Panc1 (cell line): ENCODE results near the gene STK17B. TPM values are rescaled to one million over a fixed set of nuclear protein-coding genes. Genes with fewer than 3 reads are reported as not detected.

ENCODE experiments used
- ATAC-seq: fragments of 200-7000 bp; cut with Tn5 transposase; 2 replicates; pipeline ENCODE4 v1.9.1; 2020; ENCODE audit warnings: mild to moderate bottlenecking, moderate library complexity
- BruUV-seq: library from RNA; stranded (reverse); fragments of 400-500 nt; replicated peaks from 2 replicates; lab custom pipeline; 2021; lab: Mats Ljungman, UMichigan
- CTCF ChIA-PET: fragments of 300-600 bp; sonication (Branson Sonifier 250); formaldehyde crosslinking; loops from one replicate; lab custom pipeline; 2022; ENCODE audit warnings: antibody characterized with exemption; lab: Charles Lee
- POLR2A ChIA-PET: fragments of 300-600 bp; sonication (Branson Sonifier 250); formaldehyde crosslinking; loops from one replicate; lab custom pipeline; 2022; ENCODE audit warnings: antibody characterized with exemption; lab: Charles Lee
- DNase-seq: peaks from one replicate; pipeline ENCODE4 v3.0.0-alpha.2; 2010; ENCODE audit warnings: low read depth, low spot score
- H3K27ac ChIP-seq: 2 replicates; pipeline ENCODE4 v1.5.1; 2011; ENCODE audit warnings: mild to moderate bottlenecking, low read length, inconsistent platforms
- H3K27me3 ChIP-seq: fragments of 200-500 bp; sonication (Bioruptor generic); 2 replicates; pipeline ENCODE4 v1.6.0; 2014; ENCODE audit warnings: low read length, inconsistent platforms; ENCODE audit not compliant: control insufficient read depth, insufficient read depth
- H3K36me3 ChIP-seq: fragments of 200-500 bp; sonication (Bioruptor generic); 2 replicates; pipeline ENCODE4 v1.5.1; 2014; ENCODE audit warnings: inconsistent platforms, mild to moderate bottlenecking, low read length, moderate library complexity; ENCODE audit not compliant: control insufficient read depth, insufficient read depth
- H3K4me1 ChIP-seq: 2 replicates; pipeline ENCODE4 v1.5.1; 2011; ENCODE audit warnings: inconsistent platforms, mild to moderate bottlenecking, low read length, moderate library complexity; ENCODE audit not compliant: control insufficient read depth, insufficient read depth
- H3K4me3 ChIP-seq, 2 experiments: 2 replicates each; pipeline ENCODE4 v1.5.1; 2011 to 2012; ENCODE audit warnings: low read depth in 2 of 2, low read length in 2 of 2, mild to moderate bottlenecking in 2 of 2, inconsistent platforms in 1 of 2, moderate library complexity in 1 of 2
- H3K9me3 ChIP-seq: fragments of 200-500 bp; sonication (Bioruptor generic); 2 replicates; pipeline ENCODE4 v1.5.1; 2014; ENCODE audit warnings: low read depth, mild to moderate bottlenecking, inconsistent platforms, low read length, moderate library complexity; ENCODE audit not compliant: control insufficient read depth, insufficient read depth
- POLR2AphosphoS5 ChIP-seq: IDR thresholded peaks from 2 replicates; pipeline ENCODE4 v1.6.1; 2012; ENCODE audit warnings: mild to moderate bottlenecking, low read depth, low read length, moderate library complexity
- in situ Hi-C: cut with HindIII; loops from 2 replicates; pipeline ENCODE4 v1.10.0; 2016; ENCODE audit warnings: low sequenced_read_pairs, low pct_unique_long_range_greater_than_20kb
- intact Hi-C: fragments of 100-400 bp; cut with micrococcal nuclease; formaldehyde crosslinking; loops from one replicate; pipeline ENCODE4 v1.10.0; 2022; ENCODE audit not compliant: unreplicated experiment
- total RNA-seq: library from RNA; stranded (reverse); gene quantifications from one replicate; pipeline ENCODE4 v1.2.1, GENCODE V29; 2021; ENCODE audit not compliant: unreplicated experiment
- TF ChIP-seq, protein P1 (sequence below), 2 experiments: IDR thresholded peaks; 2 replicates each; pipeline ENCODE4 v1.6.1; 2011 to 2012; ENCODE audit warnings: low read depth in 2 of 2, control low read depth in 1 of 2, low read length in 1 of 2, mild to moderate bottlenecking in 1 of 2, moderate library complexity in 1 of 2; ENCODE audit not compliant: insufficient read depth in 1 of 2
- TF ChIP-seq, protein P2 (sequence below): fragments of 450-650 bp; IDR thresholded peaks from 2 replicates; pipeline ENCODE4 v1.5.1; 2017; ENCODE audit warnings: mild to moderate bottlenecking

Gene STK17B
- total RNA-seq, 1 experiment from 2014 or later, result 19.3 TPM

DNA sequence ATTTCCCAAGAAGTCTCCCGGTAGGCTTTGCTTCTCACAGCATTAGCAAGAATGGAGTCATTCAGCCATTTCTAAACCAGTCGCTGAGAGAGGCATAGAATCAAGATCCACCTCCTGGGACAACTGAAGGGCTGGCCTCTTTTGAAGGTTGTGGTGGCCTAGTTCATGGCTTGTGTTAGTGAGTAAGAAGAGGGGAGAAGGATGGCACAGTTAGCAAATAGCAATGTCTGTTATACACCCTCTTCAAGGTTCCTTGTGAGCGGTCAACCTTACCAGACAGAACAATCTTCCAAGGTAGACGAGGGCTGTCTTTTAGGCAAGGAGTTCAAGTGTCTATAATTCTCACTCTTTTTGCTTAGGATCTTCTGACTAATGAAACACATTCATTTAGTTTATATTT is 67.3 kb downstream of the STK17B start:
- DNase-seq (no peak), ATAC-seq (no peak)
- Histone ChIP-seq H3K36me3 (no peaks in the 10 kb centered on the region), H3K27ac (no peak overlapping the region), H3K4me1 (no peaks in the 10 kb centered on the region), H3K4me3 (no peak overlapping the region), H3K9me3 (no peaks in the 10 kb centered on the region), H3K27me3 (no peaks in the 10 kb centered on the region)
- in situ Hi-C loops, result no loop called here
- TF ChIP-seq, protein P1, sequence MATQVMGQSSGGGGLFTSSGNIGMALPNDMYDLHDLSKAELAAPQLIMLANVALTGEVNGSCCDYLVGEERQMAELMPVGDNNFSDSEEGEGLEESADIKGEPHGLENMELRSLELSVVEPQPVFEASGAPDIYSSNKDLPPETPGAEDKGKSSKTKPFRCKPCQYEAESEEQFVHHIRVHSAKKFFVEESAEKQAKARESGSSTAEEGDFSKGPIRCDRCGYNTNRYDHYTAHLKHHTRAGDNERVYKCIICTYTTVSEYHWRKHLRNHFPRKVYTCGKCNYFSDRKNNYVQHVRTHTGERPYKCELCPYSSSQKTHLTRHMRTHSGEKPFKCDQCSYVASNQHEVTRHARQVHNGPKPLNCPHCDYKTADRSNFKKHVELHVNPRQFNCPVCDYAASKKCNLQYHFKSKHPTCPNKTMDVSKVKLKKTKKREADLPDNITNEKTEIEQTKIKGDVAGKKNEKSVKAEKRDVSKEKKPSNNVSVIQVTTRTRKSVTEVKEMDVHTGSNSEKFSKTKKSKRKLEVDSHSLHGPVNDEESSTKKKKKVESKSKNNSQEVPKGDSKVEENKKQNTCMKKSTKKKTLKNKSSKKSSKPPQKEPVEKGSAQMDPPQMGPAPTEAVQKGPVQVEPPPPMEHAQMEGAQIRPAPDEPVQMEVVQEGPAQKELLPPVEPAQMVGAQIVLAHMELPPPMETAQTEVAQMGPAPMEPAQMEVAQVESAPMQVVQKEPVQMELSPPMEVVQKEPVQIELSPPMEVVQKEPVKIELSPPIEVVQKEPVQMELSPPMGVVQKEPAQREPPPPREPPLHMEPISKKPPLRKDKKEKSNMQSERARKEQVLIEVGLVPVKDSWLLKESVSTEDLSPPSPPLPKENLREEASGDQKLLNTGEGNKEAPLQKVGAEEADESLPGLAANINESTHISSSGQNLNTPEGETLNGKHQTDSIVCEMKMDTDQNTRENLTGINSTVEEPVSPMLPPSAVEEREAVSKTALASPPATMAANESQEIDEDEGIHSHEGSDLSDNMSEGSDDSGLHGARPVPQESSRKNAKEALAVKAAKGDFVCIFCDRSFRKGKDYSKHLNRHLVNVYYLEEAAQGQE (IDR thresholded peaks at IDR 0.05; ENCODE audit: insufficient read depth in 1 of 2, low read depth in 2 of 2, low read length in 1 of 2), result no peak
- TF ChIP-seq POLR2AphosphoS5, result no peak
- TF ChIP-seq, protein P2, sequence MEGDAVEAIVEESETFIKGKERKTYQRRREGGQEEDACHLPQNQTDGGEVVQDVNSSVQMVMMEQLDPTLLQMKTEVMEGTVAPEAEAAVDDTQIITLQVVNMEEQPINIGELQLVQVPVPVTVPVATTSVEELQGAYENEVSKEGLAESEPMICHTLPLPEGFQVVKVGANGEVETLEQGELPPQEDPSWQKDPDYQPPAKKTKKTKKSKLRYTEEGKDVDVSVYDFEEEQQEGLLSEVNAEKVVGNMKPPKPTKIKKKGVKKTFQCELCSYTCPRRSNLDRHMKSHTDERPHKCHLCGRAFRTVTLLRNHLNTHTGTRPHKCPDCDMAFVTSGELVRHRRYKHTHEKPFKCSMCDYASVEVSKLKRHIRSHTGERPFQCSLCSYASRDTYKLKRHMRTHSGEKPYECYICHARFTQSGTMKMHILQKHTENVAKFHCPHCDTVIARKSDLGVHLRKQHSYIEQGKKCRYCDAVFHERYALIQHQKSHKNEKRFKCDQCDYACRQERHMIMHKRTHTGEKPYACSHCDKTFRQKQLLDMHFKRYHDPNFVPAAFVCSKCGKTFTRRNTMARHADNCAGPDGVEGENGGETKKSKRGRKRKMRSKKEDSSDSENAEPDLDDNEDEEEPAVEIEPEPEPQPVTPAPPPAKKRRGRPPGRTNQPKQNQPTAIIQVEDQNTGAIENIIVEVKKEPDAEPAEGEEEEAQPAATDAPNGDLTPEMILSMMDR, result no peak
- intact Hi-C loops, result no loop called here
- CTCF ChIA-PET, result no interaction called here
- POLR2A ChIA-PET, result no interaction called here
- no TSS peak for BruUV-seq

DNA sequence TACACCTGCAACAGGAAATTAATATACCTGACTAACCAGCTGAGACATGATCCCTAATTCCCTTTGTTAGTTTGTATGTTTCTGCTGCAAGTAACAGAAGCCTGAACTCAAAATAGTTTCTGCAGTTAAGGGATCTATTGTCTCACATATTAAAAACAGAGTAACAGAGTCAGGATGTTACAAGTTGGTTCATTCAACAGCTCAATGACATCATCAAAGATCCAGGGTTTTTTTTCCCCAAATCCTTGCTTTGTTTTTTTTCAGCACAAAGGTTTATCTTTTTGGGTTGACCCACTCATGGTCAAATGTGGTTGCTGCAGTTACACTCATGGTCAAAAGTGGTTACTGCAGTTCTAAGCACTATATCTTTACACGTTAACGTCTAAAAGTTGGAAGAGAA is 67.8 kb downstream of the STK17B start:
- no peaks in the 10 kb centered on the region for H3K4me1 ChIP-seq
- H3K4me3 ChIP-seq, result no peak overlapping the region
- peaks cover under 1% of the 10 kb centered on the region; the same call in 1 of the 2 replicates for H3K27me3 ChIP-seq
- ChIA-PET CTCF (no interaction called here), POLR2A (no interaction called here)
- intact Hi-C loops (no loop called here), in situ Hi-C loops (no loop called here)
- H3K36me3 ChIP-seq, result no peaks in the 10 kb centered on the region
- H3K9me3 ChIP-seq, result no peaks in the 10 kb centered on the region
- H3K27ac ChIP-seq, result no peak overlapping the region
- TF ChIP-seq, protein P1 (IDR thresholded peaks at IDR 0.05; ENCODE audit: insufficient read depth in 1 of 2, low read depth in 2 of 2, low read length in 1 of 2), result no peak
- no peak for ATAC-seq
- no TSS peak for BruUV-seq
- no peak for DNase-seq
